ENCODE data around the gene CAPZA1.
A peak's percentile ranks its signal among the peaks of the same experiment; 100 is the strongest.

CAPZA1 gene

GRCh38 chr1:112701227-112702066 lies 81.8 kb downstream of the CAPZA1 start:
- DNase-seq (ENCODE audit: low read depth), result no peak

DNA sequence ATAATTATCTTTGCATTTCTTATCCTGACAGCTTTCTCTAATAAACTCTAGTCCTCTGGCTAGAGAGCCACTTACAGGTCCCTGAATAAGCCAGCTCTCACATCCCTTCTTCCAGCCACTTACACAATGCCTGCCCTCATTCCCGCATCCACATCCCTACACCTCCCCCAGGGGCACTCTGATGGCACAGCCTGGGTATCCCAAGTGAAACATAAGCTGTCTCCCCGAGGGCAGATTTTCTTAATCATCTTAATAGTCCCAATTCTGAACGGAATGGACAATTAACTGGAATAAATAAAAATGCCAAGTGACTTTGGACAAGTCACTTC lies 82.4 kb downstream of the CAPZA1 start:
- DNase-seq (ENCODE audit: low read depth), result no peak

DNA sequence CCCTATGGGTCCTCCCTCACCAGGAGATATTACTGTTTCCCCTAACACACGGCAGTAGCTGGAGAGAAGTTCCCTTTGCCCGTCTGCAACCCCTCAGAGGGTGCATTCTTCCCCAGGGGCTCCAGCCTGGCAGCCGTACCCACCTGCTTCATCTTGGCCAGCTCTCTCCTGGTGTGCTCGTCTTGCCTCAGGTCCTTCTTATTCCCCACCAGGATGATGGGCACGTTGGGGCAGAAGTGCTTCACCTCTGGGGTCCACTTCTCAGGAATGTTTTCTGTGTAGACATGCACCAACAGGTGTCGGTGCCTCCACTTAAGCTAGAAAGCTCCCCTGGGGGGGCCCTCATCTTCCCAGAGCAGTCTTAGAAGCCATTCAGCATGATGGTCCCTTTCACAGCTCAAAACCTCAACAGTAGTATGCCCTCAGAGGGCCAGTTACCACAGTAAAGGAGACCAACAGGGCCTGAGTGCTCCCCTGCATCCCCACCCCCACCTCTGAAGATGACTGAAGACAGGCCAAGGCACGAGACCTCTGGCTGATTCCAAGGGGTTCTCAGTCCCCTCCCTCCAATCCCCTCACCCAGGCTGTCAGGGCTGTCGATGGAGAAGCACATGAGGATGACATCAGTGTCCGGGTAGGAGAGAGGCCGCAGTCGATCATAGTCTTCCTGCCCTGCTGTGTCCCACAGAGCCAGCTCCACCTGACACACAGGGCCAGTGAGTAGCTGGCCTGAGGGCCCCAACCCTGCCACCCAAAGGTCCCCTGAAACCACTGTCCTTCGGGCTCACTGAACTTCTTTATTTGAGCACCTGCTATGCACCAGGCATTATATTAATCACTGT lies 83.0 kb downstream of the CAPZA1 start:
- DNase-seq (ENCODE audit: low read depth), result no peak

- no peak for DNase-seq (ENCODE audit: low read depth)
These were observed 84.1 kb downstream of the CAPZA1 start for GRCh38 chr1:112703706-112704105.

DNA sequence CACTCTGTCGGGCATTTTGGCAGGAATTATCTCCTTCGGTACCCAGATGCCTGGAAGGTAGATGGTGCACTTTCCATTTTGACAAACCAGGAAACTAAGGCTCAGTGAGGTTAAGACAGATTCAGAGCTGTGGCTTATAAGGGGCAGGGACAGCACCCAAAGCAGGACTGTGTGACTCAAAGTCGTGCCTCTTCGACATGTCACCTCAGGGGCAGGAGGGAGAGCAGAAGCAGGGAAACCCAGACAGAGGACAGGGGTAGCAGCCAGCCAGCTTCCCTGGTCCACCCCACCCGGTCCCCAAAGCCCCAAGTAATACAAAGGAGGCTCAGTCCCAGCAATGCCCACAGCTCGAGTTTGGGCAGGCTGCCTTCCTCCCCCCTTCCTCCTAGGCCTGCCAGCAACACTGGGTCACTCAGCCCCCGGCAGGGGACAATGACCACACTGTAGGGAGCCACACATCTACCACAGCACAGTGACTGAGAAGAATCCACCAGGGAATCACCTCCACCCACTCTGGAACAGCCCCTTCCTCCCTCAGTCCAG lies 84.8 kb downstream of the CAPZA1 start:
- DNase-seq (ENCODE audit: low read depth), result no peak

- DNase-seq (ENCODE audit: low read depth), result no peak
These were observed 85.4 kb downstream of the CAPZA1 start for GRCh38 chr1:112704934-112705627.

GRCh38 chr1:112706505-112707220 lies 87.0 kb downstream of the CAPZA1 start, which contains the start of gene RHOC:
TSS of gene RHOC (minus strand) at chr1:112707127. CDS start at chr1:112703799, 3,328 bp downstream.
- DNase-seq (ENCODE audit: low read depth), result no peak

DNA sequence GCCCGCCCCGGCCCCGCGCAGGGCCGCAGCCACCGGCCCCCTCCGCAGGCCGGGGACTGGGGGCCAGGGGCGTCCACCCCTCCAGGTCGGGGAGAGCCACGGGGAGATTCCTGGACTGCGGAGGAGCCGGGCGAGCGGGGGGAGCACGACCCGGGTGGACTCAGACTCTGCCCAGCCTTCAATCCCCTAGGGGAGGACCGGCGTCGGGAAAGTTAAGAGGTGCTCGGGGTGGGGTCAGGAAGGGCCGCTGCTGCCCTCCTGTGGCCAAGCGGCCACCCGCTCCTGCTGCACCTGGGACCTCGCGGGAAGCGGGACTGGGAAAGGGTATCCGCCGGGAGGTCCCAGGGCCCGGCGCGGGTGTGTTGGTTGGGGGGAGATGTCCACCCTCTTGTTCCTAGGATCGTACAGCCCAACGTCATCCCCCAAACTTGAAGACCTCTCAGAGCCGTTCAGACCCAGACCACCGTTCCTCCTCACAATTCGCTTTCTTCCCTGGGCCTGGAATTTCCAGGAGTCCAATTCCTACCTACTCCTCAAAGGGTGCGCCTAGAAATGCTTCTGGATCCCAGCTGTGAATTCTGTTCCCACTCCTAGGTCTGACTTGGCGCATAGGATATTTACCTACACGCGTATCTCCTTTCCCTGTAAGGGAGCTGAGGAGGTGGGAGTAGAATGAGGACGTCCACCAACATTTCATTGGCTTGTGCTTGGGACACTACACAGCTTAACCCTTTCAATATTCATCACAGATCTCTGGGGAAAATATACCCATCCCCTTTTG lies 87.8 kb downstream of the CAPZA1 start:
- peak; percentile 45 for DNase-seq (ENCODE audit: low read depth)

DNA sequence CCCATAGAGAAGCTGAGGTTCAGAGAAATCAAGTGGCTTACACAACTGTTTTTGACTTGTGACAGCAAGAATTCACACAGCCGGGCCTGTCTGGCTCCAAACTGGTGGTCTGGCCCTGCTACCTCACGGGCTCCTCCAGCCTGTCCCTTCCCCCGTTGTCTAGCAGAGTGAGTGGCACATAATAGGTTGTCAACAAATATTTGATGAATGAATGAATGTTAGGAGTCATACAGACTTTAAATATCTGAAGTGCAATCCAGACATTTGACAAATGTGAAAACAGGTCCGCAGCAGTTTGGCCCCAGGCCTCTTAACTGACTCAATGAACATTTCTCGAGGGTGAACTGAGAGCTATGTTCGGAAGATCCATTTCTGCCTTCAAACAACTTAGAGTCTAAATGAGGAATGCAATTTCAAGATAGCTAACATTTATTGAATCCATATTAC lies 88.4 kb downstream of the CAPZA1 start:
- no peak for DNase-seq (ENCODE audit: low read depth)

- DNase-seq (ENCODE audit: low read depth), result no peak
These were observed 88.9 kb downstream of the CAPZA1 start for GRCh38 chr1:112708489-112708888.

GRCh38 chr1:112710159-112710558 lies 90.5 kb downstream of the CAPZA1 start:
- DNase-seq (ENCODE audit: low read depth), result no peak

DNA sequence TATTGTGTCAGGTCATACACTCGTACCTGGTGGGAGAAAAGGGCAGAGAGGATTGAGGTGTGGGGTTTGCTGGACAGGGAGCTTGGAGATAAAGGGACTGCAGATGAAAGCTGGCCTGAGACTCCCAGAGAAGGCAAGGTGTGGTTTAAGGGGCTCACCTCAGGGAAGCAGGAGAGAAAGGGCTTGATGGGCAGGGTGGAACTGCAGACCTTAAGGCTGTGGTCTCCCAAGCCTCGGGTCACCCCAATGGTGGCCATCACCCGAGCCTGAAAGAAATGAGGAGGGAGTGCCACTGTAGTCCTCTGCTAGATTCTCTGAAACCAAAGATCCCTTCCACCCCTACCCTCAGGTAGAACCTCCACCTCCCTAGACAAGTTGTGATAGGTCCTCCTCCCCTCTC lies 91.0 kb downstream of the CAPZA1 start:
- DNase-seq (ENCODE audit: low read depth), result no peak

DNA sequence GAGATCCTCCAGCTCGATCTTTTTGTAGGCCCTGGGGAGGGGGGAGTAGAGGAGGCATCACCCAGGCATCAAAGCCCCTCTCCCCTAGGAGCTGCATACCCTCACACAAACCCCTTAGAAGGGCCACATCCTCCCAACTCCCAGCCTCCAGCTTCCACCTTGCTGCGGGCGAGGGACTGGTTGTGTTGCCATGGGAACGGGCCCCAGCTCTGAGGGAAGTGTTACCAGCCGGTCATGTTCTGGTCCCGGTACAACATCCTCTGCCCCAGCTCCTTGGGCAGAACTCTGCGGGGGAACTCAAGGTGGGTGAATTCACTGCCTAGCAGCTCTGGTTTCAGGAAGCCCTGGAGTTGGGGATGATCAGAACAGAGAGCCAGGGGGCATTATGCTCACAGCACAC lies 91.4 kb downstream of the CAPZA1 start:
- DNase-seq (ENCODE audit: low read depth), result no peak

DNA sequence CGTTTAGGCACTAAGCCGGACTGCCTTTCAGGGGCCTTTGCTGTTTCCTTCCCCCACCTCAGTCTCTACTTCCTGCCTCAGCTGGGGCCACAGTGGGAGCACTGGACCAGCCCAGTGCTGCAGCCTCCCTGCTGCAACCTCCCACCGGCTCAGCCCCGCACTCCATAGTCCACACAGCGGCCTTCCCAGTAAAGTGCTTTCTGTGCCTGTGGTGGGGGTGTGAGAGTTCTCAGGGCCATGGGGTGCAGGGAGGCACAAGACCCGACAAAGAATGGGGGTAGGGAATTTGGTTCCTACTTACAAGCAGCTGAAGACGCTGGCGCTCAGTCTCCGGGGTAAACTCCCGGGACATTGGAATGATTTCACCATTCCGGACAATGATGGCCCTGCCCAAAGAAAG lies 92.0 kb downstream of the CAPZA1 start:
- no peak for DNase-seq (ENCODE audit: low read depth)

DNA sequence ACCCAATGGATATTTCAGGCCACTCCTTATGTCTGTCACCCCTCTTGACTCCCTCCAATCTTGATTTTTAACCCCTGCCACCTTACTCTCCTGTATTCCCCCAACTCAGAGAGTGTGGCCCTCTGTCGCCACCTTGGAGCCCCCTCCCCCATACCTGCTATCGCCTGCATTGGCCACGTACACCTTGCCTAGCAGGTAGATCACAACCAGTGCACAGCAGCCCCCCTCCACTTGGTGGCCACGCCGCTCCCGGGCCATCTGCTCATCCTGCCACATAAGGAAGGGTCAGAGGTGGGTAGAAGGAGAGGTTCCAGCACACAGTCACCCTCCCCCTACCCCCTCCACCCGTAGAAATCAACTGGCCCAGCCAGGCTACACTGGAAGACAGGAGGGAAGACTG lies 92.6 kb downstream of the CAPZA1 start:
- no peak for DNase-seq (ENCODE audit: low read depth)

DNA sequence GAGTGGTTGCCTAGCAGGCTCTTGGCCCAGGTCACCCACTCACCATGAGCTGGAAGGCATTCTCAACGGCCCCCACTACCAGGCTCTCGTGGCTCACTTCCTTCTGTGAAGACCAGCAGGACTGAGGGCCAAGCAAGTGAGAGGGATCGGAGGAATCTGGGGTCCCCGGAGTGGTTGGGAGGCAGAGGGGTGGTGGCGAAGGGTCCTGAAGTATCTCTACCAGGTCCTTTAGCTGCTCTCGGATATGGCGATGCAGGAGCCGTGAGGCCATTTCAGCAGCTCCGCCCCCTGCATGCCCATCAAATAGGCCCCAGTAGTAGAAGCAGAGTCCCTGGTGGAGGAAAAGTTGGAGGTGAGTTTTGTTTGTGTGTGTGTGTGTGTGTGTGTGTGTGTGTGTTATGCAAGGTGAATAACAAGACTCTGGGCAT lies 93.1 kb downstream of the CAPZA1 start:
- DNase-seq (ENCODE audit: low read depth), result no peak

- DNase-seq (ENCODE audit: low read depth), result no peak
These were observed 94.1 kb downstream of the CAPZA1 start for GRCh38 chr1:112713466-112714312.

- no peak for DNase-seq (ENCODE audit: low read depth)
These were observed 95.0 kb downstream of the CAPZA1 start for GRCh38 chr1:112714313-112715263.

Measured in activated T-cell treated with anti-CD3 and anti-CD28 coated beads for 1 hour (primary cell).